ENCODE data around the gene ARHGAP45. TPM values are rescaled to one million over a fixed set of nuclear protein-coding genes. Genes with fewer than 3 reads are reported as not detected.
A peak's percentile ranks its signal among the peaks of the same experiment; 100 is the strongest.

Gene ARHGAP45
- total and polyA plus RNA-seq, 2 of the 8 experiments (the other 6 are each of a cell fraction or from before 2014, with no cell fraction given): 31.4 to 41.8 TPM

DNA sequence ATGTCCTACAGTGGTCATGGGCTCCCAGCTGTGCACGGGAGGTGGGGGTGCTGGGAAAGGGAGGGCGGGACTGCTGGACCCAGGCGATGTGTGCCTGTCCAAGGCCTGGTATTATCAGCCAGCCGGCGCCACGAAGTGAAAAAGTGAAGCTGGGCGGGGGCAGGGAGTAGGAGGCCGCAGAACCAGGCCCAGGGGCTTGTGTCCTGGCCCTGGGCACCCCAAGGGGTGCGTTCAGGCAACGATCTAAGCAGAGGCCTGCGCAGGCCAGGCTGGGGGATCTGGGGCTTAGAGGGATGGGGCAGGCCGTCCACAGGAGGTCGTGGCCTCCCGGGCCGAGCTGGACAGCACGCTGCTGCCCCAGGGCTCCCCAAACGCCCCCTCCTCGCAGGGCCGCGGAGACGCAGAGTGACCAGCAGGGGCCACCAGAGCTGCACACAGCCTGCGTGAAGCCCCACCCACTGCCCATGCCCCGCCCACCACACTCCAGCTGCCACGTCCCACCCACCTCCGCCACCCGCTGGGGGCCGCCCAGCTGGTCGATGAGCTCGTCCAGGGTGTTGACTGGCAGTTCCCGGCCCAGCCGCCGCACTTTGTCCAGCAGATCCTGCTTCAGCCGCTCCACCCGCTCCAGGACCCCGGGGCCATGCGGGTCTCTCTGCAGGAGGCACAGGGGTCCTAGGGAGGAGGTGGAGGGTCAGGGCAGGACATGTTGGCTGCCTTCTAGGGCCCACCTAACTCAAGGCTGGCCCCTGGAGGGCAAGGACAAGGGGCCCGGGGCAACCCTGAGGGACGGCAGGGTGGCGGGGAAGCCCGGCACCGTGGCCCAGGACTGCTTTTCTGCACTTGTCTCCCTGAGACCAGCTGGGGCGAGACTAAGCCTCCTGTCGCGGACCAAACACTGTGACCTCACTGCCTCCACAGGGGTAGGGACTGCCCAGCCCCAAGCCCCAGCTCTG, 46.3 kb downstream of the ARHGAP45 start (continued):
- TF ChIP-seq, protein P1, sequence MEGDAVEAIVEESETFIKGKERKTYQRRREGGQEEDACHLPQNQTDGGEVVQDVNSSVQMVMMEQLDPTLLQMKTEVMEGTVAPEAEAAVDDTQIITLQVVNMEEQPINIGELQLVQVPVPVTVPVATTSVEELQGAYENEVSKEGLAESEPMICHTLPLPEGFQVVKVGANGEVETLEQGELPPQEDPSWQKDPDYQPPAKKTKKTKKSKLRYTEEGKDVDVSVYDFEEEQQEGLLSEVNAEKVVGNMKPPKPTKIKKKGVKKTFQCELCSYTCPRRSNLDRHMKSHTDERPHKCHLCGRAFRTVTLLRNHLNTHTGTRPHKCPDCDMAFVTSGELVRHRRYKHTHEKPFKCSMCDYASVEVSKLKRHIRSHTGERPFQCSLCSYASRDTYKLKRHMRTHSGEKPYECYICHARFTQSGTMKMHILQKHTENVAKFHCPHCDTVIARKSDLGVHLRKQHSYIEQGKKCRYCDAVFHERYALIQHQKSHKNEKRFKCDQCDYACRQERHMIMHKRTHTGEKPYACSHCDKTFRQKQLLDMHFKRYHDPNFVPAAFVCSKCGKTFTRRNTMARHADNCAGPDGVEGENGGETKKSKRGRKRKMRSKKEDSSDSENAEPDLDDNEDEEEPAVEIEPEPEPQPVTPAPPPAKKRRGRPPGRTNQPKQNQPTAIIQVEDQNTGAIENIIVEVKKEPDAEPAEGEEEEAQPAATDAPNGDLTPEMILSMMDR (IDR thresholded peaks at IDR 0.05; ENCODE audit: control extremely low read depth in 1 of 3, insufficient read depth in 1 of 3, low read depth in 1 of 3, low read length in 3 of 3): peak; percentile 83 to 96 (median 83)
- TF ChIP-seq SP4 (IDR thresholded peaks at IDR 0.05; ENCODE audit: low read length) (peak; percentile 89; the same call in 1 of the 2 replicates), EGR1 (IDR thresholded peaks at IDR 0.05; ENCODE audit: borderline replicate concordance, low read depth, low read length) (peak; percentile 76; the same call in 1 of the 2 replicates), CREB1 (IDR thresholded peaks at IDR 0.05) (peak; percentile 25; the same call in 1 of the 2 replicates)
